GM21619 (cell line): ENCODE measurements around the gene GZF1.
"Not testable (repeated sequence)": the region's sequence is repeated elsewhere in the genome, so short reads cannot be mapped to it uniquely, and the experiment has no call there.

Experiments
- ATAC-seq: cut with Tn5 transposase; IDR thresholded peaks from one replicate; pipeline ENCODE4 v1.9.1; 2021; ENCODE audit not compliant: unreplicated experiment

The GZF1 gene

DNA sequence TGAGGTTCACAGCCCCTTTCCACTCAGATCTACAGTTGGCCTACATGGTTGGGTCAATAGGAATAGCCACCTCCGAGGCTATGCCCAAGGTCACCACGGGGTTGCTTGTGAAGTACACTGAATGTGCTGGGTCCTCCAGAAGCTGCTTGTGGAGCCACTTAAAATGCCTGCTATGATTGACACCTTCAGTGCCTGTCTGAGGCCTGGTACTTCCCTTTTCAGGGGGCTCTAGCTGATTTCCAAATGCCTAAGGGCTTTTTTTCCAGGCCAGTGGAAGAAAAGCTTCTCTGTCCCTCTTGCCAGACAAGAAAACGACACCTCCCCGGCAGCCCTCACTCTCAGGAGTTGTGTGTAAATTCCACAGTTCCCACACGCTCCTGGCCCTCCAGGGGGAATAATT is 17.6 kb upstream of the GZF1 start:
- no peak for ATAC-seq

DNA sequence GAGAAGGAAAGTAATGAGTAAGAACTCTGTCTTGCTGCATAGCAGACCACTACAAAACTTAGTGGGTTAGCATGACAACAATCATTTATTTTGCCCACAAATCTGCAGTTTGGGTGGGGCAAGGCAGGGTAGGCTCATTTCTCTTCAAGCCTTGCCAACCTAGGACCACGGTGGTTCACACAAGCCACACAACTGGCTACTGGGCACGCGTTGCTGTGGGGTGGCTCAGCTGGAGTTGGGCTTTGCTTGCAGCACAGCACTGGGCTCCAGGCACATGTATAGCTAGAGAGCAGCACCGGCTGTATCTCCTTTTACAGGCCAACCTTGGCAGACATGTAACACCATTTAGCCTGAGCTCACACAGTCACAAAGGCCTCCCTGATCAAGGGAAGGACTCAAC is 16.0 kb upstream of the GZF1 start:
- no peak for ATAC-seq

DNA sequence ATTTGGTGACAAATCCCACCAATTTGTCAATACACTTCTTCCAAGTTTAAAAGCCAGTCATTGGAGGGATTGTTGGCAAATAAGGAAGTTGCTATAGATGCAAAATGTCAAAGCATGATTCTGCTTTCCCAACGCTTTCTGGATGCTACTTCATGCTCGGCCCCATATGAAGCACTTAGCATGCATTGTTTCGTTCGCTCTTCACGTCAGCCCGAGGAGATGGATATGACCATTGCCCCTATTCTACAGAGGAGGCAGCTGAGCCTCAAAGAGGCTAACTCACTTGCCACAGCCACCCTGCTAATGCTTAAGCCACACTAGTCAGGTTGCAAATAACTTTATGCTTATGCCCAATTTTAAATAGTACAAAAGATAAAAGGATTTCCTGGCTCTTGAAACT is 14.2 kb upstream of the GZF1 start:
- no peak for ATAC-seq

DNA sequence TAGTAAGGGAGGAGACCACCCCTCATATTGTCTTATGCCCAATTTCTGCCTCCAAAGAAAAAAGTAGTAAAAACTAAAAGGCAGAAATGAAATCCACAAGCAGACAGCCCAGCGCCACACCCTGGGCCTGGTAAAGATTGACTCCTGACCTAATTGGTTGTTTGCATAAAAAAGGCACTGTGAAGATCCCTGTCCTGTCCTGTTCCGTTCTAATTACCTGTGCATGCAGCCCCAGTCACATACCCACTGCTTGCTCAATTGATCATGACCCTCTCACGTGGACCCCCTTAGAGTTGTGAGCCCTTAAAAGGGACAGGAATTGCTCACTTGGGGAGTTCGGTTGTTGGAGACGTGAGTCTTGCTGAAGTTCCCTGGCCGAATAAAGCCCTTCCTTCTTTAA is 13.5 kb upstream of the GZF1 start:
- ATAC-seq, result not testable (repeated sequence)

DNA sequence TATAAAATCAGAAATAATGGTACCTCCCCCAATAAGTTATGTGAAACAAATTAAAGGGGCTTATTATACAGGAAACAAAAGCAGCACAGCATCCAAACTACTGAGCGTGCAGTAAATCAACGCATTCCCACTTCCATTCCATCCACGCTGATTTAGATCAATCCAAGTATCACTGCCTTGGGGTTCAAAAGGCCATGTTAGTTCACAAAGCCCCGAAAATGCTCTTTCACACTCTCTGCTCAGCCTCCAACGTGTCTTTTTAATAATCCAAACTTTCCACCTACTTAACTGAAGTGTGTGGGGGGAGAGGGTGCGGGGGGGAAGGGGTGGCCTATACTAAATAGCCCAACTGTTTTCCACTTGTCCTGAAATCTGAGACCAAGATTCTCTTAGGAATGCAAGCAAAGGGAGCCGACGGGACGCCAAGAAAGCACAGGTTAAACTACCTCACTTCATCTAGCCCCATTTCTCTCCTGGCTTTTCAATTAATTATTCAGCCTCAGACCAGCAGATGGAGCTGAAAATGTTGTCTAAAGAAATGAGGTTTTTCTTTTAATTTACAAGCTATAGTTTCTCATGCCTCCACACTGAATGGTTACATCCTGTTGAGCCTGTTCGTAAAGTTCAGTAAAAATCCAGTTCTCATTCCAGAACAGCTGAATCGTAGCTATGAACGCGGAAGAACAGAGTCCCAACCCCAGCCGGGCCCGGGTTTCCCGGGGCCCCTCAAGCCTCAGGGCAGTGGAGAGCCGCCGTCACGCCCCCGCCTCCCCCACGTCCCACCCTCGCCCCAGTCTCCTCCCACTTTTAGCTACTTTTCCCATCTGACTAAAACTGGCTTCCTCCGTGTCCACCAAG is 12.4 kb upstream of the GZF1 start:
- peak; percentile 31 for ATAC-seq

DNA sequence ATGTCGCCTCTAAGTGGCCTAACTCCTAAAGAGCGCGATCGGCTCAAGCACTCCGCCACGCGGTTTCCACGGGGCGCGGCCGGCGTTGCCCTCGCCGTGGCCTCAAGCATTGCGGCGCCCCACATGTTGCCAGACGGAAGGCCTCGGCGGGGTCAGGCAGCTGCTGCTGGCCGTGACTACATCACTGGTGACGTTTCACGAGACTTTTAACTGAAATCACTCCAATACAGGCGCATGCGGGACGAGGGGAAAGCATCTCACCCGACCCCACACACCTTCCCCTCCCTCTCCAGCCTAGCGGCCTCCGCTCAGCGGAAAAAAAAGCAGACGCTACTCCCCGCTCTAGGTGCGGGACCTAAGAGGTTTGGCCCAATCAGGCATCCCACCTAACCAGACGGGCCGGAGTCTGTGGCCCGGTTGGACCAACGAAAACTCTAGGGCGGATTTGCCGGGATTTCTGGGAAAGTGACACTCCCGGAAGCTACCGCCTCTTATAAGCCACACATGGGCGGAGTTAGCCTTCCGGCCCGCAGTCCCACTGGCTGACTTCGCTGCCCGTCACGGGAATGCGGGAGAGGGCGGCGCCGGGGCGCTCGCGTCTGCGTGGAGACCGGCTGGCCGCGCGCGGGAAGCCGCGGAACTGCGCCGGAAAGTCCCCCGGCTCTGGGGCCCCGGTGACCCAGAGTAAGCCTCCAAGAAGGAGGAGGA is 11.6 kb upstream of the GZF1 start, which contains the start of gene NXT1:
Gene NXT1, plus strand, starts transcription at position 596 of the 708 bp plus-strand sequence. CDS start 3,251 bp downstream, outside the sequence.
- peak; percentile 80 for ATAC-seq

DNA sequence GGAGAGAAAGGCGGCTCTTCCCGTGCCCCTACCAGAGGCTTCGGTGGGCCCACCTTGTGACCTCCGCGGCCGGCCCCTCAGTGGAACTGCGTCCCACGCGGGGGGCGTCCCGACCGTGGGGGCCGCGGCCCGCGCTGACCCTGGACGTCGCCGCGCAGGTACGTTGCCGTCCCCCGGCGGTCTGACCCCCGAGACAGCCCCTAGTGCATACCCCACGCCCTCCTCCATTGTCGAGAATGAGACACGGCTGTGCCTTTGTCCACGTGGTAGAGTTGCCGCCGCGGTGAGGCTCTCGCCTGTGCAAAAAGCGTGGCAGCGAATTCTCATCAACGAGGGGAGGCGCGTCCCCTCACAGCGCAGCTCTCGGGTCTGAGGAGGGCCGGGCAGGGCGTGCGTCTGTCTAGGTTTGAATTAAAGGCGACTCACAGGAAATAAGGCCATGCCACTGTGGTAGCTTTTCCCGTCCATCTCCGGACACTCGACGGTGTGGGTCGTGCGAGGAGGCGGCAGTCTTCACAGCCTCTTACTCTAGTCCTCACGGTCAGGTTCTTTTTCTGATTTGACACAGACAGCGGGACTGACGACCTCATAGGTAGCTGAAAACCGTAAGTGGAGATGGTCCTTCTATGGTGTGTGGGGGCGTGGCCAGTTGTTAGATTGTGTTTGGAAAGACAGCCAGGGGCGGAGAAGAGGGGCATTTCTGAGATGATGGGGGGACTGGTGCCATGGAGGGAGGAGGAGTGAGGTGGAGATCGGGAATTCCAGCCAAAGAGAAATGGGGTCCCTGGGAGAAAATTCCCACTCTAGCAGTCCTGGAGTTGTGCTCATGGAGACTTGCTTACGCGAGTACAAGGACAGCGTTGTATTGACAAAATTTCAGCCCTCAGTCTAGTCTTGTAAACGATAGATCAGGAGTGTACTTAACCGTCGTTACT is 10.8 kb upstream of the GZF1 start:
- peak; percentile 21 for ATAC-seq

DNA sequence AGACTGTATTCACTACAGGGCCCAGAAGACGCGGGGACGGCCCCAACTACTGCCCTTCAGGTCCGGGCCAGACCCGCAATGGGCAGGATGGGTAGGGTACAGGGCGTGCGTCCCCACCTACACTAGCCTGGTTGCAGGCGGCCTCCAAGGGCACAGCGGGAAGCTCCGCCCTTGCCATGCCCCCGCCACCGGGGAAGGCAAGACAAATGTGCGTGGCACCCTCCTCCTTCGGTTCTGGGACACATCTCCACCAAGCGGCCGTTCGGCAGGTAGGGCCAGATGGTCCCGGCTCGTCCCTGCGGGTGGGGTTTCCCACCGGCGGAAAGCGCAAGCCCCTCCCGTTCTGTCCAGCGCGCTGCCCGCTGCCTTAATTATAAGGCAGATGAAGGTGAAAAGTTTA is 5.8 kb upstream of the GZF1 start:
- no peak for ATAC-seq

DNA sequence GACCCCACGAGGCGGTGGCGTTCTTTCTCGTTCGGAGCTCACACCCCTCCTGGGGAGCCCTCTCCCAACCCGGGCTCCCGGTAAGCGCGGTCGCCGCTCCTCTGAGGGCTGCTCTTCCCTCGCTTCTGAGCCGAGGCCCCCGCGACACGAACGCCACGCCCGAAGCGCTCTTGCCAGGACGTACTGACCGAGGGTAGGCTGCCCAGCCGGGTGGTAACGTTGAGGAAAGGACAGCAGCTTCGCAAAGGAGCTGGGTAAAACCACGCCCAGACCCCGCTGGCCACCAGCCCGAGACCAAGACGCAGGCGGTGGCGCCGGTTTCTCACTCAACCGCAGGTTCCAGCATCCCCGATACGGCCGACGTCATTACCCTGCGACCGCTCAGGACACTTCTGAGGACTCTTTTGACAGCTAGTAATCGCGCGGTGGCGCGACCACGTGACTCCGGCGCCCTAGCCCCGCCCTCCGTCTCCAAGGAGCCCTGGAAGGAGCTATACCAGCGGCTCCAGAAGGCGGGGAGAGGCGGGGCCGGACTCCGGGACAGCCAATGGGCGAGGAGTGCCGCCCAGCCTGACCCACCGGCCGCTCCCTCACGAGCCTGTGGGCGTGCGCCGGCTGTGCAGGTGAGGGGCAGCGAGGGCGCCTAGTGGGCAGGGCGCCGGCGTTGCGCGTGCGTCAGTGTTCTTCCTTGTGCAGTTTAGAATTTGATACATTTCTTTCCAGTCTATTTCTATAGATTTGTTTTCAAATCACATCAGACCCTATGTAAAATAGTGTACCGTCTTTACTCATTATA is 4.0 kb upstream of the GZF1 start:
- peak; percentile 68 for ATAC-seq

DNA sequence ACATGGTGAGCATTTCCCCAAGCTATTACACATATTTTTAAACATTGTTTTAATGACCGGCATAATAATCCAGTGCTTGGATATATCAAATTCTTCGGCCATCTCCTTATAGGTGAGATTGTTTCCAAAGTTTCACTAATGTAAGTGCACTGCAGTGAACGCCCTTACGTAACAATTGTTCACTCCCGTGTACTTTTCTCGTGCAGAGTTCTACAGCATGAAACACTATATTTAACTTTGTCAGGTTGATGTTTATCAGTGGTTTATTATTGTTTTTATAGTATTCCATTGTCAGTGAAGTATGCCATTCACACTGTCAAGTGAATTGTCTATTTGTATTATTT is 3.4 kb upstream of the GZF1 start:
- ATAC-seq, result no peak

DNA sequence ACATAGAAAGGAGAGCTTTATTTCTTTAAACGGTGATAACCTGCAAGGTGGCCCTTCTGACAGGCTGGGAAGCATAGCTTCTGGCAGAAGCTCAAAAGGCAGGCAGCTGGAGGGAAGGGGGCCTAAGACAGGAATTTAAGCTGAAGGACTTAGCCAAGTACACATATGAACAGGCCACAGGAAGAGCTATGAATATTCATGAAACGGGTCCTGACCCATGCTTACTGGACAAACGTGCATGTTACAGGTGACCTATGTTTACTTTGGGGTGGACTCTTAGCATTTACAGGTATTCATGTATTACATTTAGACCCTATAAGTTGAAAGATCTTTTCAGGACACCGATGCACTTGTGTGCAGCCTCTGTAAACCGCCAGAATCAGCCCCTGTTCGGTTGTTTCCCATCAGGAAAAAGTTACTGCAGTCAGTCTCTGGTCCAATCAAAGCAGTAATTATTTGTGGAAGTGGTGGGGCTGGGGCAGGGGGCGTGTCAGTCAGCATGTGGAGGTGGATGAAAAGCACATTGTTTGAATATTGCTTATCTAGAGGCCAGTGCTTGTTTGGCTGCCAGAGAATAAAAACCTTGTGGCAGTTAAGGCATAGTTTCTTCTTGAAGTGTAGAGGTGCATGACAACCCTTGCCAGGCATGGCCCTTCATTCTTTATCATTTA is 2.9 kb upstream of the GZF1 start:
- no peak for ATAC-seq

DNA sequence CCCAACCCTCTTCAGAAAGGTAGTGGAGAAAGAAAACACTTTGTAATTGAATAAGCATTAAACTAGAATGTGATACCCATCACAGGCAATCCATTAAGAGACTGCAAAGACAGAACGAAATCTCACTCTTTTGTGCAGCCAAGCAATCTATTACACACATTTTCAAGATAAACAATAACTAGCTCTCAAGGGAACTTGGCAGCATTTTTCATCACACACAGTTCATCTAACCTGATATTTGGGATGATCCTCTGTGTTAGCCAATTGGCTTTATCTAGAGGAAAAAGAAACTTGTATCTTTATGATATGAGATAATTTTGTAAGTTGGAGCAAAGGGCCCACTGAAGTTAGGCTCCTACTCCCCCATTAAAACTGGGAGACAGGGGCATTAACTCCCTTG is 1.5 kb upstream of the GZF1 start:
- ATAC-seq, result no peak

DNA sequence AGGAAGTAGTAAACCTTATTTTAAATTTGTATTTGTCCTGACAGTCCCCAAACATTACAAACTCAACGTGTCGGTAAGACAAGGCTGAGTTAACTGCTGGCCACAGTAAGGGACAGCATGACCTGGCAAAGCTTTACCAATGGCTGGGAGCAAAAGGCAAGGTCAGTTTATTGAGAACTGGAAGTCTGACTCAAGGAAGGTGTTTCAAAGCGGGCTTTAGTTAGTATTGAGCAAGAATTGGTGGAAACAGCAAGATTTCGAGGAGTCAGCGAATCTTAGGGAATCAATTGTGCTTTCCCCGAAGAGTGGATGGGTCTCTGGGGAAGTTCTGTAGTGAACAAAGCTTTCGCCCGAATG is 885 bp upstream of the GZF1 start:
- ATAC-seq, result no peak

DNA sequence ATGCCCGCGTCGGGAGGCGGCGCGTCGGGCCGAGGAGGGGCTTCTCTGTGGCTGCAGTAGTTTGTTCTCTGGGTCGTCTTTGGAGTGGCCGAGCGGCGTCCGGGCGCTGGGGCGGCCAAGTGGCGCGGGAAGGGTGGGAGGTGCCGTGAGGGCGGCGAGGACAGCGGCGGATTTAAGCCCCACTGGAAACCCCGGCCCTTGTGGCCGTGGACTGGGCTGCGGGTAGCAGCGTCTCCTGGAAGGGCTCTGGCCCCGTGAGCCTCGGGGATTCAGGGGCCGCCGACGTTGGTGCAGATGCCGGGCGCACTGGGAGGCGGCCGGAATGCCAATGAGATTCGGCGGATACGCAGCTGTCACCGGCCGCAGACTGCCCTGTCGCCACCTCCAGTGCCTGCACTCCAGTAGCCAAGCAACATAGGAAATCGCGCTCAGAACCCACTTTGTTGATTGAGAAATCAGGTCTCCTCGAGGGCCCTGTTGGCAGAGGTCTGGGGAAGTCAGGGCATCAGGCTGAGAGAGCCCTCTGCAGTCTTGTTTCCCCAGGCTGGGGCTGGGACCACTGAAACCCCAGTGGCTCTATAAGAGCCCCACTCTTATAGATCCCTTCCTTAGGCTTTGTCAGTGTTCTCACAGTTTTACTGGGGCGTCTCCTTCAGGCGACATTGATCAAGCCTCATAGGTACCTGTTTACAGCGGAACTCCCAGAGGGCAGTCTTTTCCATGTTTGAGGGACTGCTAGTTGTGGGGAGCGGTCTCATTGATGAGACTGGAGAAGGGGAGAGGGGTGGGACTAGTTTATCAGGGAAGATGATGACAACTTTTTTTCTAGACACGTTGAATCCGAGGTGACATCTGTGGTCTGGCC is 642 bp downstream of the GZF1 start:
- ATAC-seq, result peak; percentile 6

DNA sequence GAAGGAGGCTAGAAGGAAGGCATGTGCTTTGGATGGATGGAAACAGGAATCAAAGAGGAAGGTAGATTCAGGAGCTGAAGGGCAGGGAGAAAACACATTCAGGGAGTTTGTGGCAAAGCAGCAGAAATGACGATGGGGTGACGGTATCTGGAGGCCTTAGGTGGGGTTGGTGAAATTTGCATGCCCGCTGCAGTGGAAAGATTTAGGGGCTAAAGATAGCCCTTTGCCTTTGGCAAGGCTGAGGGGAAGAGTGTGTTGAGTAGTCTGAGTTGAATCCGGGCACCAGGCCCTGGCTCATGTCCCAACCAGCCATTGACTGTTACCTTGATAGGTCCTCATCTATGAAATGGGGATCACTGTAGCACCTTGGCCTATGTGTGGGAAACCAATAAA is 1.3 kb downstream of the GZF1 start:
- no peak for ATAC-seq

DNA sequence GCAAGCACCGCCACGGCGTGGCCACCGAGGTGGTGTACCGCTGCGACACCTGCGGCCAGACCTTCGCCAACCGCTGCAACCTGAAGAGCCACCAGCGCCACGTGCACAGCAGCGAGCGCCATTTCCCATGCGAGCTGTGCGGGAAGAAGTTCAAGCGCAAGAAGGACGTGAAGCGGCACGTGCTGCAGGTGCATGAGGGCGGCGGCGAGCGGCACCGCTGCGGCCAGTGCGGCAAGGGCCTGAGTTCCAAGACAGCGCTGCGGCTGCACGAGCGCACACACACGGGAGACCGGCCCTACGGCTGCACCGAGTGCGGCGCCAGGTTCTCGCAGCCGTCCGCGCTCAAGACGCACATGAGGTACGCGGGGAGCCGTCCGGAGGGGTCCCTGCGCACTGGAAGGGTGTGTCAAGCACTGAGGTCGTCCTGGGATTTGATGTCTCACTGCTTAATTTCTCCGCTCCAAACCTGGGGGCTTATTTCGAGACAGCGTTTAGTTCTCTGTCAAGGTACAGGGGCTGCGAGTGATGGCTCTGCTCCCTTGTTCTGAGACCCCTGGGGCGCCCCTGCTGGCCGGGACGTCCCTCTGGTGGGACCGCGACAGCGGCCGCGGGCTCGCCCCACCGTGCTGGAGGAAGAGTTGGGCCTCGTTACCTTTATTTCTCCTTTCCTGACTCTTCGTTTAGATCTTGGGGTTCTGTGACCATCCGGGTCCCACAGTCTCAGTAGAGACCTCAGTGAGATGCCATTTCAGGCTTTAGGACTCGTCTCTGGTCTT is 3.6 kb downstream of the GZF1 start:
- no peak for ATAC-seq

DNA sequence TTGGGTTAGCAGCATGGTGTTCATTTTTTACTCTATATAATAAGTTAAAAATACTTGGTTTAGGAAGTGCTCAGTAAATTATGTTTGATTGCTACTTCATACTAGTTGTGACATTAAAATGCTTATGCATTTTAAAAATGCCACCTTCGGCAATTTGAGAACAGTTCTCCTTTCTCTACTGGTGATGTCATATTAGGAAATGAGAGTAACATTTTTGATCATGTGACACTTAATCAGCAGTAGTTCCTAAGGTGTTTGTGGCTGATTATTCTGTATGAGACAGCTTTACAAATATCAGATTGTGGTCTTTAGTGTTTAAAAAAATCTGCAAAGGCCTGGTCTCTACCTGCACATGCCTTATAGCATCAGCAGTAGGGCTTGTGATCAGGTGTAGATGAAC is 4.4 kb downstream of the GZF1 start:
- no peak for ATAC-seq

DNA sequence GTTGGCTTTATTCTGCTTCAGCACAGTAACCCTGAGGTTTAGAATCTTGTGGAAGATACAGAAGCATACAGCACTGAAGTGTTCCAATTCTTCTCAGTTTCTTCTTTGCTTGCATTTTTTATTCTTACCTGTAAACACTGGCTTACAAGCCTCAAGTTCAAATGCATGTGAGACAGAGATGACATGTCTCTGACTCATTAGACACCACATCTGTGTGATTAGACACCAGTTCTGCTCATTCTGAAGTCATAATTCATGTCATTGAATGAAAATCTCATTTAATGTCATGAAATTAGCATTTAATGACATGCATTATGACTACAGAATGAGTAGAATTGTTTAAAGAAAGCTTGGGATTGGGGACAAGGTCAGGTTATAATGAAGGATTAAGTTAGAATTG is 5.8 kb downstream of the GZF1 start:
- ATAC-seq, result no peak
